Right ventricle myocardium inferior (tissue), 1 donor: ENCODE data around the gene NKAIN2. TPM values are rescaled to one million over a fixed set of nuclear protein-coding genes. Genes with fewer than 3 reads are reported as not detected.

ENCODE experiments used
- ATAC-seq: fragments of 200-7000 bp; cut with Tn5 transposase; one replicate; pipeline ENCODE4 v1.9.1; 2020; ENCODE audit warnings: mild to moderate bottlenecking, moderate library complexity
- DNase-seq: peaks from one replicate; pipeline ENCODE4 v3.0.0; 2021; ENCODE audit errors: missing footprints
- intact Hi-C: fragments of 100-400 bp; cut with DNase I; formaldehyde crosslinking; loops from one replicate; pipeline ENCODE4 v1.11.0; 2022
- total RNA-seq: library from RNA; stranded (reverse); fragmentation: NEBNext Ultra II Directional; extraction: Animal tissue kit (Norgen Biotek cat#: 25700); gene quantifications from one replicate; pipeline ENCODE4 v1.2.1, GENCODE V29; 2021
- donor health status: DM: no; HTN: yes; CAD: no; lungs with severe emphysema.

The NKAIN2 gene
- total RNA-seq, 1 donor from 2014 or later = 0.30 TPM

DNA sequence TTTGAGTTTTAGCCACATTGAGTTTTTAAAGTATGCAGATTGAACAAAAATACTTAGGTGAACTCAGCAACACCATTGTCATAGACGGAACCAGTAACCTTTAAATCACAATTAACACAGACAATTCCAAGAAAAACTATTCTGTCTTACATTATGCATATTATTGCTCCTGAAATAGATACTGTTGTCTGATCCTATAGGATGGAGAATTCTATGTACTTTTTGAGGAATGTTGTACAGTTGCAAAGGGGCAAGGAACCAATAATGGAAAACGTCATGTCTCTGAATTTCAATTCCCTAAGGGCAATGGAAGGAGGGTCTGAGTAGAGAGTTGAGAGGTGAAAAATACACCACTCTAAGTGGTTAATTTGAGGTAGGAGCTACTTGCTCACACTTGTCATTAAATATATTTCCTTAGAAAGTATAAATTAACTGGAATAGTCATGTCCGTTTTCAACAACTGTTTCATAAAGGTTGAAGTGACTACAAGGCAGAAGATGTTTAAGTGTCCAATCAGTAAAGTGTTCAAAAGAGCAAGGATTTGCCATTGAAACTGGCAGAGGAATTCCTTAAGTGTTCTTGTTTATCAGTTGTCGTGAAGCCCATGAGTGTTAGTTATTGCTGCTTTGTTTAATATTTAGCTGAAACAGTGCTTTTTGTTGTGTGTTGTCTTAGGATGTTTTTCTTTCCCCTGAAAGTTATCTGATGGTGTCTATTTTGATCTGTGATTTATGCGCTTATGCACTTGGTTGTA, 1.3 kb downstream of the NKAIN2 start:
- ATAC-seq = no peak
- no peak for DNase-seq
- intact Hi-C loops = loop anchor here (5.0 kb wide), 2 partner anchors 247 to 1047 kb away; no protein-coding TSS in a partner anchor

DNA sequence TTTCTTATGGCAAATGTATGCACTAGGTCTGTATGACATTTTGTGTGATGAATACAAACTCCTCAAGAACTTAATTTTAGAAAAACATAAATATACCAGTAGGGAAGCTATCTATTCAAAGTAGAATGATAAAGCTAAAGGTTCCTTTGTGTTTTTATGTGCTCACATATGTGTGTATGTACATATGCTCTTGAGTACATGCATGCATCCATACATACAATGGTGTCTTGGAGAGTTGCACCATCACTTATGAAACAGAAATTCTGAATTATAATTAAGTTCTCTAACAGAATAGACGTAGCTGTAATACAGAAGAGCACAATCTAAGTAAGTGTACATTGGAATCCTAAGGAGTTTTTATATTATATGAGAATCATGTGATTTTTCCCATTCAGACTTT, 2.3 kb downstream of the NKAIN2 start:
- DNase-seq (no peak), ATAC-seq (no peak)
- intact Hi-C loops = no loop called here

GRCh38 chr6:123806561-123806960, 2.9 kb downstream of the NKAIN2 start:
- intact Hi-C loops = no loop called here
- no peak for ATAC-seq
- DNase-seq = no peak

- no peak for ATAC-seq
- no peak for DNase-seq
- intact Hi-C loops = no loop called here
Observed at GRCh38 chr6:123808556-123808955, 4.9 kb downstream of the NKAIN2 start.

DNA sequence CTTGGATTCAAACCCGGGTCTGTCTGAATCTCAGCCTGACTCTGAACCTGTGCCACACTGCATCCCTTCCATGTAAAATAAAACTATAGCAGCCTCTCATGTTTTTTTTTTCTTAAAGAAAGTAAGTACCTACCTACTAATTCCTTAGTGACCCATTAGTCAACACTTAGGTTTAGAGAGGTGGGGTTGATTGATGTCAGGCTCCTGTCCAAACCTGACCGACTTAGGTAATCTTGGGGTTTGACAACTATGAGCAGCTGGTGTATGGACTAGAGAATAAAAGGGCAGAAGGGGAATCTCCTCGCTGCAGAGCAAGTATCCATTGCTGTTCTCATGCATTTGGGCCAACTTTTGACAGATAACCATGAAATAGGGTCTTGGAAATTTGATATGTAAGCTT, 6.5 kb downstream of the NKAIN2 start:
- intact Hi-C loops = no loop called here
- DNase-seq = no peak
- no peak for ATAC-seq

DNA sequence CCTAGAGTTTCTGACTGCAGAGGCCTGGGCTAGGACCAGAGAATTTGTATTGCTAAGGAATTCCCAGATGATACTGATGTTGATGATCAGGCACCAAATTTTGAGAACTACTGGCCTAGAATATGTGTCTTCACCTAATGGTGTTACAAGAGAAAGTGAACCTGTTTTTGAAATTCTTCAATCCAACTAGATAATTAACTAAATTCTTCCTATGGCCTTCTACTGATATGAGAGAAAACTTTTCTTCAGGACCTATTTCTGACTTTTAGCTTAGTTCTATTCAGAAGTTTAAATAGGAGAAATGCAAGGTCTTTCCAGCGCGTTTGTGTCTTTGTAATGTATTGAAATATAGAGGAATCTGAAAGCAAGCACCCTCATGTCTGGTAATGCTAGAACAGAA, 7.3 kb downstream of the NKAIN2 start:
- no peak for ATAC-seq
- intact Hi-C loops = no loop called here
- no peak for DNase-seq

DNA sequence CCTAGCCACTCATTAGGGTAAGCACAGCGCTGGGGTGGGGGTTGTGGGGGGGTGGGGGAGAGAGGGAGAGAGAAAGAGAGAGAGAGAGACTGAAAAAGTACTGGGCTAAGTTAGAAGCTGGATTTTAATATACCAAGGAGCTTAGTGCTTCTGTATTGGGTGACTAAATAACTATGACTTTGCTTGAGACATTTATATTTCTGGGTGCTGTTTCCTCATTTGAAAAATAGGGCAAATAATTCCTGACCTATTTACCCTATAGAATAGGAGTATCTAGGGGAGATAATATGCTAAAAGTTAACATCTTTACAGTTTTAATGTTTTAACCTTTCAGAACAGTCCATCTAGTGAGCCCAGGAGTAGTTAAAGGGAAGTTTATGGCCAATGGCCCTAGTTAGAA, 7.7 kb downstream of the NKAIN2 start:
- ATAC-seq = no peak
- intact Hi-C loops = no loop called here

GRCh38 chr6:123812621-123813020, 9.0 kb downstream of the NKAIN2 start:
- intact Hi-C loops = no loop called here
- ATAC-seq (no peak), DNase-seq (no peak)

More for the DNA sequence above, 7.7 kb downstream of the NKAIN2 start:
- no peak for DNase-seq

- ATAC-seq (no peak), DNase-seq (no peak)
- intact Hi-C loops = no loop called here
Observed at GRCh38 chr6:123821112-123821511, 17.4 kb downstream of the NKAIN2 start.

DNA sequence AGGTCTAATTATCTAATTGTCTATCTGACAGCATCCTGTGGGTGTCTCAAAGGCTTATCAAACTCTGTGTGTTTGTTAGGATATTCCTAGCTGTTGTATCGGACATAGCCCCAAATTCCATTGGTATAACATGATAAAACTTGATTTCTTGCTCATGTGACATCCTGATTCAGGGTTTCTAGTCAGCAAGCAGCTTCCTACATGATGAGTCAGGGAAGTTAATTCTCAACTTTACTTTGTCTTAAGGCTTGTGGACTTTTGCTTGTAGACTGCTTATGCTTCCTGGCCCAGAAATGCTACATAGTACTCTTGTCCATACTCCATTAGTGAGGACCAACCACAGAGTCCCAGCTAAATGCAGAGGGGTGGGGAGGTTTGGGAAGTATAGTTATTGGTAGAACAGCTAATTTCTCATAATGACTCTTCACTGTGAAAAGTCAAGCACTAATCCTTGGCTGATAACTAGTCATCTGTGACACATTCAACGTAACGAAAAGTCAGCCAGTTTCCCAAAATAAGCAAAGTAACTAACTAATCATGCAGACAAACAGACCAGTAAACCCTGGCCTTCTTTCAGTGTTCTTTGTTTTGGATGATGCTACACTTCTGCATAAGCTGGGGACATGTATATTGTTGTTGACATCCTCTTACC, 25.8 kb downstream of the NKAIN2 start:
- ATAC-seq = no peak
- intact Hi-C loops = no loop called here
- no peak for DNase-seq

DNA sequence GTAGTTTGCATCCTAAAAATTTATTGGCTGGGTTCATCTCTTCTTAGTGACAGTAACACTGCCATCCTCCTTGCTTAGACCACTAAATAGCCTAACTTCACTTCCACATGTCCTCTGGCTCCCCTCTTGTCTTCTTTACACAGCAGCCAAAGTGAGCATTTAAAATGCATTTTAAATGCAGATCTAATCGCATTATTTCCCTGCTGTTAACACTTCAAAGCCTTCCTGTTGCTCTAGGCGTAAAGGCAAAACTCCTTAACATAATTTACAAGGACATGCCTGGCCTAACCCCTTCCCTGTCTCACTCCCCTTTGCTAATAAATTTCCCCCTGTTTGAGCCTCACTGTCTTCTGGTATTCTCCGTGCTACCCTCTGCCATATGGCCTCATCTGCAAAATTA, 26.5 kb downstream of the NKAIN2 start:
- intact Hi-C loops = no loop called here
- ATAC-seq (no peak), DNase-seq (no peak)

GRCh38 chr6:123838505-123839234, 35.0 kb downstream of the NKAIN2 start:
- intact Hi-C loops = no loop called here
- no peak for ATAC-seq
- no peak for DNase-seq

DNA sequence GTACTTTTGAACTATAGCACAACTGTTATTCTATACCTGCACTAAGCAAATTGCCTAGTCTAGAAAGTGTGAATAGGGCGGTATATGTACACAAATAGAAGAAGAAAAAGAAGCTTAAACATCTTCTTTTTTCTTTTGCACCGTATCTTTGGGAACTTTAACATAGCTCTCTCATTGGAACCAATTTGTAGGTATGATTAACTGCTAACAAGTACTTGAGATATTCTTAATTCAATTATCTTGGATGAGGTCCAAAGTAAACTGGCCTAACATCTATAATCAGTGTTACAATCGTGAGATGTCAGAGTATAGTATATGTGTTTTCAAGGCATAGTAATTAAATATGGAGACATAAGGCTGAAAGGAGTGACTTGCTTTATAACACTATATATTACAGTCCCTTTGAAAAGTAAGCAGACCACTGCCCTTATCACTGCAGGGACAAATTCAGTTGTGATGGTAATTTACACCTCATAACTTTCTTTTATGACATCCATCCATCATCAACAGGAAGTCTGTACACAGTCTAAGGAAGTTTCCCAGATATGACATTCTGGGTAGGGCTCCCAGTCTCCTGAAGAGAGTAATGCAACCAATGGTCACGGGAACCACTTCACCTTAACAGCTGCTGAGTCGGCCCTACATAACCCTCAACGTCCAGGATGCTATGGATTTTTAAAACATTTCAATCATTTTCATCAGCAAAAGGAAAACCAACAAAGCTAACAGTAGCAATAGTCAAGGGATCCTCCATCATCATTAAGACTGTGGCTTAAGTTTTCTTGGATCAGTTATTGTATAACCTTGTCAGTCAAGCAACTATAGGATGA, 37.6 kb downstream of the NKAIN2 start:
- DNase-seq (no peak), ATAC-seq (no peak)
- intact Hi-C loops = no loop called here

GRCh38 chr6:123844011-123844410, 40.3 kb downstream of the NKAIN2 start:
- intact Hi-C loops = no loop called here
- no peak for ATAC-seq
- DNase-seq = no peak

- ATAC-seq (no peak), DNase-seq (no peak)
- intact Hi-C loops = no loop called here
Observed at GRCh38 chr6:123848347-123848746, 44.7 kb downstream of the NKAIN2 start.

- ATAC-seq (no peak), DNase-seq (no peak)
- intact Hi-C loops = no loop called here
Observed at GRCh38 chr6:123849406-123849805, 45.7 kb downstream of the NKAIN2 start.

DNA sequence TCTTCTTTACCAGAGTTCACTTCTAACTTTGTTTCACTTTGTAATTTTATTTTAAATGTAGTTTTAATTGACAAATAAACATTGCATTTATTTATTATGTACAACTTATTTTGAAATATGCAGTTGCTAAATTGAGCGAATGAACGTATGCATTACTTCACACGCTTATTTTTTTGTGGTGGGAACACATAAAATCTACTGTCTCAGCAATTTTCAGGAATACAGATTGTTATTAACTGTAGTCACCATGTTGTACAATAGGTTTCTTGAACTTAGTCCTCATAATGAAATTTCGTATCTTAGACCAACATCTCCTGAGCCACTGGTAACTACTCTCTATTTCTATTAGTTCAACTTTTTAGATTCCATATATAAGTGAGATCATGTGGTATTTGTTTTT, 46.9 kb downstream of the NKAIN2 start:
- ATAC-seq (no peak), DNase-seq (no peak)
- intact Hi-C loops = no loop called here

DNA sequence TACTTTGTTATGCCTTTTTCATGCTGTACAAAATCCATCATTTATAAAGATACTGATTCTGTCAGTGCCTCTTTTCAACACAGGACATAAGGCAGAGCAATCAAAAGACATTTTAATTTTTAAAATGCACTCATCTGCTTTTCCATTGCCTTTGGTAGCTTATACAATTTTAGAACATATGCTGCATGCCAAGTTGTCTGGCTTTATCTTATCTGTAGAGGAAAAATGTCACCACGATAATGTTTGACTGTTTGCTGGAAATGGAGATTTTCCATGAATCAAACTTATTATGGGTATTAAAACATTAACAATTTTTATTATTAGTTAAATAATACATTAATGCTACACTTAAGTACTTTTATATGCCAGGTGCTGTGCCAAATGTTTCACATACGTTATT, 50.5 kb downstream of the NKAIN2 start:
- intact Hi-C loops = no loop called here

DNA sequence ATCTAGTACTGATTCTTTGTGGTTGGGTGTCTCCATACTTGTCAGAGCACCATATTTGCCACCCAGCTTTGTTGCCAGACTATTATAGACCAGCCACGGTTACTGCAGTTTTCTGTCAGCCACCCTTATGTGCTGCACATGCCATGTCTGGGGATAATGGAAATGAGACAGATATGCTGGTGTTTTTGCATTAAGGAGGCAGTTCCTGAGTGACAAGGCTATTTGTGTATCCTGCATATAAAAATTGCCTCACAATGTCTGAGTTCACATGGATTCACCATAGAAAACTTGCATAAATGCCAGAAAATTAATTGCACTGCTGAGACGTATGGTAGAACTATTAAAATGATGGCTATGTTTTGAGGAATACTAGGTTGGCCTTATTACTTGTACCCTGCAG, 51.8 kb downstream of the NKAIN2 start:
- no peak for DNase-seq
- ATAC-seq = no peak
- intact Hi-C loops = no loop called here

More for the DNA sequence above, 50.5 kb downstream of the NKAIN2 start:
- DNase-seq = no peak
- ATAC-seq = no peak
